DOHH2 (cell line): ENCODE data around the gene ARL13A.

Experiments used
- CTCF ChIP-seq: fragments of 200-600 bp; sonication (generic); IDR thresholded peaks from one replicate; pipeline ENCODE4 v1.5.1; 2014; ENCODE audit warnings: antibody characterized with exemption, mild to moderate bottlenecking, low read depth, low read length; ENCODE audit not compliant: poor library complexity, severe bottlenecking
- EZH2phosphoT487 ChIP-seq: fragments of 200-600 bp; sonication (generic); IDR thresholded peaks from 2 replicates; pipeline ENCODE4 v1.6.1; 2017; ENCODE audit warnings: borderline replicate concordance, mild to moderate bottlenecking, antibody characterized with exemption, low read length, moderate library complexity, mixed read lengths

GRCh38 chrX:100935767-100936166 is 33.7 kb upstream of the ARL13A start:
- TF ChIP-seq CTCF, result no peak
- no peak for TF ChIP-seq EZH2phosphoT487
